A549 treated with dexamethasone at 1 μM for 4 hours (cell line): ENCODE data around the gene PON3. TPM values are rescaled to one million over a fixed set of nuclear protein-coding genes. Genes with fewer than 3 reads are reported as not detected.

ENCODE experiments used
- total RNA-seq: library from RNA; stranded (reverse); fragments of 200-300 nt; extraction: Qiagen RNA extraction; gene quantifications from 5 replicates; pipeline ENCODE4 v1.2.3, GENCODE V29; 2022

PON3 gene
- 30.4 to 39.5 TPM (median 35.4 TPM) in 5 replicates for total RNA-seq

GRCh38 chr7:95396136-95397032 lies at the start of gene PON3:
TSS of gene PON3 (minus strand) at chr7:95396375. CDS start at chr7:95396350, 25 bp downstream.

GRCh38 chr7:95434557-95435421 lies 38.6 kb upstream of the PON3 start, which contains the start of gene PON2:
TSS of gene PON2 (minus strand) at chr7:95435028. CDS start at chr7:95434951, 77 bp downstream.

GRCh38 chr7:95324431-95324830 lies 71.7 kb downstream of the PON3 start, which contains the start of gene PON1:
TSS of gene PON1 (minus strand) at chr7:95324532. CDS start at chr7:95324475, 57 bp downstream.

Other genes with a start within 250 kb of the PON3 start
- gene PON1, start 71.8 kb downstream of the PON3 start, total RNA-seq: 0.64 to 0.88 TPM (median 0.73 TPM) in 5 replicates
- gene PON2, start 38.7 kb upstream of the PON3 start, total RNA-seq: 347 to 406 TPM (median 365 TPM) in 5 replicates
- gene ASB4, start 89.6 kb upstream of the PON3 start, total RNA-seq: 0.16 to 0.26 TPM (median 0.19 TPM) in 5 replicates
- gene PDK4, start 200.1 kb upstream of the PON3 start, total RNA-seq: 23.4 to 37.9 TPM (median 29.4 TPM) in 5 replicates